ENCODE data around the gene NRP2.

DNA sequence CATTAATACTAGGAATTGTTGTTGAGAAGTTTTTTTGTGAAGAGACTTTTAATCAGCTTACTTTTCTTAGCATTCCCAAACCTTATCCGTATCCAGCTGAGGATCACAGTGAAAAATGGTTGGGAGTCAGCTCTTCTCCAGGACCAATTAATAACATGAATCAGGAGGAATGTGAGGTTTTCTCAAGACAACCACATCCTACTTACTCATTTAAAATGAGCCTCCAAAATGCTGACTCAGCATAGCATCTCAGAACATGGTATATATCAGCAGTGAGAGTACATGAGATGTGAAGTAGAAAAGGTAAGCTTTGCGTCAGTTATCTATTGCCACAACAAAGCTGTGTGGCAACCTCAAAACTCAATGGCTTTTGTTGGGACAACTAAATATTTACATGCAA, 140.3 kb downstream of the NRP2 start:
- TF ChIP-seq, protein P1, sequence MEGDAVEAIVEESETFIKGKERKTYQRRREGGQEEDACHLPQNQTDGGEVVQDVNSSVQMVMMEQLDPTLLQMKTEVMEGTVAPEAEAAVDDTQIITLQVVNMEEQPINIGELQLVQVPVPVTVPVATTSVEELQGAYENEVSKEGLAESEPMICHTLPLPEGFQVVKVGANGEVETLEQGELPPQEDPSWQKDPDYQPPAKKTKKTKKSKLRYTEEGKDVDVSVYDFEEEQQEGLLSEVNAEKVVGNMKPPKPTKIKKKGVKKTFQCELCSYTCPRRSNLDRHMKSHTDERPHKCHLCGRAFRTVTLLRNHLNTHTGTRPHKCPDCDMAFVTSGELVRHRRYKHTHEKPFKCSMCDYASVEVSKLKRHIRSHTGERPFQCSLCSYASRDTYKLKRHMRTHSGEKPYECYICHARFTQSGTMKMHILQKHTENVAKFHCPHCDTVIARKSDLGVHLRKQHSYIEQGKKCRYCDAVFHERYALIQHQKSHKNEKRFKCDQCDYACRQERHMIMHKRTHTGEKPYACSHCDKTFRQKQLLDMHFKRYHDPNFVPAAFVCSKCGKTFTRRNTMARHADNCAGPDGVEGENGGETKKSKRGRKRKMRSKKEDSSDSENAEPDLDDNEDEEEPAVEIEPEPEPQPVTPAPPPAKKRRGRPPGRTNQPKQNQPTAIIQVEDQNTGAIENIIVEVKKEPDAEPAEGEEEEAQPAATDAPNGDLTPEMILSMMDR (conservative IDR thresholded peaks at IDR 0.05 in 1 of 2, IDR thresholded peaks at IDR 0.05 in 1 of 2; ENCODE audit: low read depth in 1 of 2, low read length in 2 of 2), result no peak
- no peak for TF ChIP-seq EZH2 (IDR thresholded peaks at IDR 0.05; ENCODE audit: low read length, missing control alignments)

All from fibroblast of lung (primary cell).